ENCODE measurements around the gene PLXNA2. TPM values are rescaled to one million over a fixed set of nuclear protein-coding genes. Genes with fewer than 3 reads are reported as not detected.

The PLXNA2 gene
- 17.7 and 24.2 TPM in 2 replicates for total RNA-seq (2014; rRNA removed)
- polyA plus RNA-seq (2012) = 6.8 TPM

- peak; percentile 75 for DNase-seq (ENCODE audit: low read depth)
These were observed at the start of gene PLXNA2 for GRCh38 chr1:208243967-208244916. PLXNA2 (minus strand) TSS chr1:208244384; CDS start chr1:208217922, 26,462 bp downstream.

- no peak for DNase-seq (ENCODE audit: low read depth)
These were observed 48.7 kb upstream of the PLXNA2 start for GRCh38 chr1:208292908-208293307.

GRCh38 chr1:208291923-208292711 is 47.9 kb upstream of the PLXNA2 start:
- DNase-seq (ENCODE audit: low read depth) = peak; percentile 42

- no peak for DNase-seq (ENCODE audit: low read depth)
These were observed 46.9 kb upstream of the PLXNA2 start for GRCh38 chr1:208291129-208291528.

GRCh38 chr1:208289716-208290115 is 45.5 kb upstream of the PLXNA2 start:
- DNase-seq (ENCODE audit: low read depth) = no peak

- DNase-seq (ENCODE audit: low read depth) = no peak
These were observed 44.3 kb upstream of the PLXNA2 start for GRCh38 chr1:208288495-208288894.

GRCh38 chr1:208280681-208281450 is 36.7 kb upstream of the PLXNA2 start:
- peak; percentile 7 for DNase-seq (ENCODE audit: low read depth)

GRCh38 chr1:208279826-208280588 is 35.8 kb upstream of the PLXNA2 start:
- no peak for DNase-seq (ENCODE audit: low read depth)

- no peak for DNase-seq (ENCODE audit: low read depth)
These were observed 34.5 kb upstream of the PLXNA2 start for GRCh38 chr1:208278638-208279037.

GRCh38 chr1:208276757-208277435 is 32.7 kb upstream of the PLXNA2 start:
- DNase-seq (ENCODE audit: low read depth) = no peak

- DNase-seq (ENCODE audit: low read depth) = no peak
These were observed 30.9 kb upstream of the PLXNA2 start for GRCh38 chr1:208275083-208275482.

- DNase-seq (ENCODE audit: low read depth) = no peak
These were observed 29.3 kb upstream of the PLXNA2 start for GRCh38 chr1:208273386-208274017.

- DNase-seq (ENCODE audit: low read depth) = no peak
These were observed 28.5 kb upstream of the PLXNA2 start for GRCh38 chr1:208272713-208273112.

GRCh38 chr1:208272311-208272710 is 28.1 kb upstream of the PLXNA2 start:
- no peak for DNase-seq (ENCODE audit: low read depth)

- DNase-seq (ENCODE audit: low read depth) = no peak
These were observed 27.1 kb upstream of the PLXNA2 start for GRCh38 chr1:208271236-208271635.

GRCh38 chr1:208270651-208271141 is 26.5 kb upstream of the PLXNA2 start:
- no peak for DNase-seq (ENCODE audit: low read depth)

- DNase-seq (ENCODE audit: low read depth) = no peak
These were observed 25.1 kb upstream of the PLXNA2 start for GRCh38 chr1:208269338-208269666.

- DNase-seq (ENCODE audit: low read depth) = no peak
These were observed 24.6 kb upstream of the PLXNA2 start for GRCh38 chr1:208268541-208269337.

- DNase-seq (ENCODE audit: low read depth) = no peak
These were observed 21.3 kb upstream of the PLXNA2 start for GRCh38 chr1:208265525-208265924.

Data from LHCN-M2 (cell line).